GM12878 (cell line): ENCODE data around the gene ZGLP1. TPM values are rescaled to one million over a fixed set of nuclear protein-coding genes. Genes with fewer than 3 reads are reported as not detected.

Source experiments
- ATF3 ChIP-seq: IDR thresholded peaks from 2 replicates; pipeline ENCODE4 v1.6.1; 2011; ENCODE audit warnings: low read depth, mild to moderate bottlenecking, low read length, moderate library complexity, borderline replicate concordance; ENCODE audit errors: extremely low read depth
- BMI1 ChIP-seq: fragments of 450-650 bp; IDR thresholded peaks from 2 replicates; pipeline ENCODE4 v1.6.1; 2016; ENCODE audit warnings: mild to moderate bottlenecking, moderate library complexity, borderline replicate concordance
- EED ChIP-seq: sonication (generic); IDR thresholded peaks from 2 replicates; pipeline ENCODE4 v1.6.1; 2016; ENCODE audit warnings: antibody characterized with exemption, low read depth
- IKZF2 ChIP-seq, 2 experiments: fragments of 450-650 bp; IDR thresholded peaks; 2 replicates each; pipeline ENCODE4 v1.6.1; 2017; ENCODE audit warnings: mild to moderate bottlenecking in 2 of 2, moderate library complexity in 2 of 2
- KDM1A ChIP-seq: fragments of 200-600 bp; sonication (generic); IDR thresholded peaks from 2 replicates; pipeline ENCODE4 v1.6.1; 2016; ENCODE audit warnings: borderline replicate concordance
- MEF2A ChIP-seq: IDR thresholded peaks from 2 replicates; pipeline ENCODE4 v1.6.1; 2011; ENCODE audit warnings: low read depth, mild to moderate bottlenecking, low read length, moderate library complexity; ENCODE audit not compliant: insufficient read depth
- MEF2B ChIP-seq: fragments of 450-650 bp; IDR thresholded peaks from 2 replicates; pipeline ENCODE4 v1.6.1; 2018; ENCODE audit warnings: mild to moderate bottlenecking, moderate library complexity; ENCODE audit not compliant: partially characterized antibody, poor library complexity, severe bottlenecking
- NFYB ChIP-seq: IDR thresholded peaks from 2 replicates; pipeline ENCODE4 v1.6.1; 2011; ENCODE audit warnings: low read depth, mild to moderate bottlenecking, low read length, improper control_type of control experiment, moderate library complexity; ENCODE audit not compliant: insufficient read depth
- NR2C1 ChIP-seq: fragments of 450-650 bp; IDR thresholded peaks from 2 replicates; pipeline ENCODE4 v1.6.1; 2017; ENCODE audit warnings: antibody characterized with exemption, mild to moderate bottlenecking, moderate library complexity
- NRF1 ChIP-seq: conservative IDR thresholded peaks from 2 replicates; pipeline ENCODE4 v1.6.1; 2011; ENCODE audit warnings: mild to moderate bottlenecking, low read depth, low read length, improper control_type of control experiment
- PAX5 ChIP-seq: IDR thresholded peaks from 2 replicates; pipeline ENCODE4 v1.6.1; 2011; ENCODE audit warnings: low read depth, low read length, borderline replicate concordance
- PBX3 ChIP-seq: IDR thresholded peaks from 2 replicates; pipeline ENCODE4 v1.6.1; 2011; ENCODE audit warnings: mild to moderate bottlenecking, low read depth, low read length, moderate library complexity; ENCODE audit not compliant: insufficient replicate concordance
- SREBF1 ChIP-seq: IDR thresholded peaks from 2 replicates; pipeline ENCODE4 v1.6.1; 2012; ENCODE audit warnings: mild to moderate bottlenecking, low read length
- SREBF2 ChIP-seq: IDR thresholded peaks from 2 replicates; pipeline ENCODE4 v1.6.1; 2012; ENCODE audit warnings: mild to moderate bottlenecking, low read length
- TCF12 ChIP-seq: IDR thresholded peaks from 2 replicates; pipeline ENCODE4 v1.6.1; 2011; ENCODE audit warnings: low read depth, mild to moderate bottlenecking, low read length
- TCF7 ChIP-seq: IDR thresholded peaks from 2 replicates; pipeline ENCODE4 v1.6.1; 2014; ENCODE audit warnings: antibody characterized with exemption, borderline replicate concordance
- ZBED1 ChIP-seq: IDR thresholded peaks from 2 replicates; pipeline ENCODE4 v1.6.1; 2016; ENCODE audit warnings: borderline replicate concordance
- ZBTB40 ChIP-seq: fragments of 450-650 bp; IDR thresholded peaks from 2 replicates; pipeline ENCODE4 v1.6.1; 2016; ENCODE audit warnings: mild to moderate bottlenecking, moderate library complexity, borderline replicate concordance
- ZNF687 ChIP-seq: fragments of 450-650 bp; IDR thresholded peaks from 2 replicates; pipeline ENCODE4 v1.6.1; 2017; ENCODE audit warnings: mild to moderate bottlenecking, moderate library complexity
- polyA plus RNA-seq, 11 experiments: library from polyadenylated mRNA; depleted of rRNA in 4 of 11; unstranded in 6 of 11; stranded (reverse) in 5 of 11; fragments of >200 nt; fragmentation: Nextera tagmentation in 4 of 11; fragmentation: Illumina TruSeq in 1 of 11; extraction: Ambion mirVana in 4 of 11; extraction: Trizol in 1 of 11; gene quantifications; 1 replicate in 1 of 11; 2 replicates in 10 of 11; pipeline versions ENCODE4 v1.2.1 to v1.2.3, GENCODE V29; 2011 to 2016; ENCODE audit warnings: inconsistent platforms in 2 of 11, missing spikeins in 2 of 11, low read depth in 1 of 11
- total RNA-seq, 4 experiments: library from RNA; depleted of rRNA in 3 of 4; stranded (reverse); fragments of >200 nt in 3 of 4; fragmentation: Illumina TruSeq in 1 of 4; extraction: Trizol in 1 of 4; gene quantifications; 2 replicates each; pipeline versions ENCODE4 v1.2.1 to v1.2.3, GENCODE V29; 2013 to 2021

ZGLP1 gene
- total and polyA plus RNA-seq, 10 of the 15 experiments (the other 5 are each of a cell fraction or from before 2014, with no cell fraction given) = 0.29 to 5.6 (median 1.3) TPM

GRCh38 chr19:10269333-10270179 is 40.1 kb downstream of the ZGLP1 start (continued):
- TF ChIP-seq ATF3 = no peak
- no peak for TF ChIP-seq TCF12
- no peak; the same call in 1 of the 2 replicates for TF ChIP-seq ZNF687
- TF ChIP-seq BMI1 = peak; percentile 18; the same call in 1 of the 2 replicates
- no peak for TF ChIP-seq PAX5
- TF ChIP-seq NR2C1 = no peak
- no peak for TF ChIP-seq PBX3
- TF ChIP-seq MEF2A = no peak
- no peak for TF ChIP-seq TCF7
- no peak for TF ChIP-seq ZBED1
- TF ChIP-seq NFYB = no peak
- TF ChIP-seq IKZF2 (IDR thresholded peaks at IDR 0.05) = peak; percentile 79 to 95
- no peak for TF ChIP-seq SREBF1
- no peak for TF ChIP-seq SREBF2
- TF ChIP-seq NRF1 = no peak
- peak; percentile 95 for TF ChIP-seq EED
- no peak for TF ChIP-seq ZBTB40
- TF ChIP-seq KDM1A = no peak
- TF ChIP-seq MEF2B = peak; percentile 22
